HepG2 (cell line): ENCODE measurements around the gene CYB5B. TPM values are rescaled to one million over a fixed set of nuclear protein-coding genes. Genes with fewer than 3 reads are reported as not detected.
A peak's percentile ranks its signal among the peaks of the same experiment; 100 is the strongest.

Source experiments
- ADNP ChIP-seq: sonication (generic); formaldehyde crosslinking; IDR thresholded peaks from 2 replicates; pipeline ENCODE4 v1.4.0; 2020; ENCODE audit warnings: missing genetic modification reagents
- CHCHD3 ChIP-seq: sonication (generic); formaldehyde crosslinking; IDR thresholded peaks from 2 replicates; pipeline ENCODE4 v1.8.0; 2022; ENCODE audit warnings: mild to moderate bottlenecking, missing genetic modification reagents, moderate library complexity
- GABPA ChIP-seq, 2 experiments: IDR thresholded peaks; 2 replicates each; pipeline ENCODE4 v1.6.1; 2011 to 2016; ENCODE audit warnings: low read depth in 2 of 2, low read length in 1 of 2, missing biosample characterization in 1 of 2, missing genetic modification characterization in 1 of 2
- MAF1 ChIP-seq: sonication (generic); formaldehyde crosslinking; IDR thresholded peaks from 2 replicates; pipeline ENCODE4 v1.5.0; 2020; ENCODE audit warnings: missing genetic modification reagents, borderline replicate concordance
- MEIS1 ChIP-seq: sonication (generic); formaldehyde crosslinking; IDR thresholded peaks from 2 replicates; pipeline ENCODE4 v1.9.0; 2021; ENCODE audit warnings: mild to moderate bottlenecking, missing genetic modification reagents, moderate library complexity, borderline replicate concordance
- MIXL1 ChIP-seq: IDR thresholded peaks from 2 replicates; pipeline ENCODE4 v1.6.1; 2016
- MTERF4 ChIP-seq: sonication (generic); formaldehyde crosslinking; IDR thresholded peaks from 2 replicates; pipeline ENCODE4 v1.8.0; 2023; ENCODE audit warnings: mild to moderate bottlenecking, missing genetic modification reagents
- RARG ChIP-seq: sonication (generic); formaldehyde crosslinking; IDR thresholded peaks from 2 replicates; pipeline ENCODE4 v1.4.0; 2020; ENCODE audit warnings: low read depth, mild to moderate bottlenecking, missing genetic modification reagents
- RFX3 ChIP-seq: IDR thresholded peaks from 2 replicates; pipeline ENCODE4 v1.6.1; 2016; ENCODE audit warnings: missing biosample characterization, missing genetic modification reagents
- SKIL ChIP-seq: sonication (generic); formaldehyde crosslinking; IDR thresholded peaks from 2 replicates; pipeline ENCODE4 v1.8.0; 2022; ENCODE audit warnings: missing genetic modification reagents, mild to moderate bottlenecking, moderate library complexity, borderline replicate concordance
- SRSF9 ChIP-seq: fragments of 200-400 bp; formaldehyde crosslinking; IDR thresholded peaks from 2 replicates; pipeline ENCODE4 v1.6.1; 2018; ENCODE audit warnings: borderline replicate concordance, mild to moderate bottlenecking, low read depth, low read length; ENCODE audit not compliant: insufficient read depth, poor library complexity, severe bottlenecking
- ZFY ChIP-seq: sonication (generic); formaldehyde crosslinking; IDR thresholded peaks from 2 replicates; pipeline ENCODE4 v1.4.0; 2020; ENCODE audit warnings: missing genetic modification reagents
- ZMYM2 ChIP-seq: sonication (generic); formaldehyde crosslinking; IDR thresholded peaks from 2 replicates; pipeline ENCODE4 v1.8.0; 2022; ENCODE audit warnings: mild to moderate bottlenecking, missing genetic modification reagents
- ZNF225 ChIP-seq: sonication (generic); formaldehyde crosslinking; IDR thresholded peaks from 2 replicates; pipeline ENCODE4 v1.4.0; 2020; ENCODE audit warnings: mild to moderate bottlenecking, missing genetic modification reagents
- ZNF232 ChIP-seq: sonication (generic); formaldehyde crosslinking; IDR thresholded peaks from 2 replicates; pipeline ENCODE4 v1.4.0; 2020; ENCODE audit warnings: missing genetic modification reagents, borderline replicate concordance
- ZNF337 ChIP-seq: sonication (generic); formaldehyde crosslinking; IDR thresholded peaks from 2 replicates; pipeline ENCODE4 v1.5.1; 2020; ENCODE audit warnings: missing genetic modification reagents, low read depth, mild to moderate bottlenecking, borderline replicate concordance
- ZNF460 ChIP-seq: sonication (generic); formaldehyde crosslinking; IDR thresholded peaks from 2 replicates; pipeline ENCODE4 v1.5.1; 2020; ENCODE audit warnings: missing genetic modification reagents, mild to moderate bottlenecking, borderline replicate concordance
- ZNF512 ChIP-seq: sonication (generic); formaldehyde crosslinking; IDR thresholded peaks from 2 replicates; pipeline ENCODE4 v1.4.0; 2020; ENCODE audit warnings: mild to moderate bottlenecking, missing genetic modification reagents
- ZNF543 ChIP-seq: sonication (generic); formaldehyde crosslinking; IDR thresholded peaks from 2 replicates; pipeline ENCODE4 v1.4.0; 2020; ENCODE audit warnings: mild to moderate bottlenecking, missing genetic modification reagents
- ZNF788 ChIP-seq: sonication (generic); formaldehyde crosslinking; IDR thresholded peaks from 2 replicates; pipeline ENCODE4 v1.5.0; 2020; ENCODE audit warnings: mild to moderate bottlenecking, missing genetic modification reagents, borderline replicate concordance
- polyA plus RNA-seq, 8 experiments: library from polyadenylated mRNA; depleted of rRNA in 3 of 8; stranded (reverse) in 7 of 8; unstranded in 1 of 8; fragments of >200 nt; fragmentation: Illumina TruSeq in 4 of 8; extraction: Trizol in 4 of 8; gene quantifications; 2 replicates each; pipeline versions ENCODE4 v1.2.1 to v1.2.3, GENCODE V29; 2011 to 2016; ENCODE audit warnings: low read depth in 4 of 8, missing spikeins in 1 of 8, mixed read lengths in 1 of 8; ENCODE audit not compliant: insufficient read depth in 1 of 8
- total RNA-seq, 5 experiments: library from RNA; depleted of rRNA; stranded (reverse); fragments of >200 nt; fragmentation: Illumina TruSeq; extraction: Trizol; gene quantifications; 2 replicates each; pipeline ENCODE4 v1.2.3, GENCODE V29; 2016; ENCODE audit warnings: low read depth in 1 of 5

The CYB5B gene
- total and polyA plus RNA-seq, 2 of the 13 experiments (the other 11 are each of a cell fraction or from before 2014, with no cell fraction given): 234 to 432 TPM

DNA sequence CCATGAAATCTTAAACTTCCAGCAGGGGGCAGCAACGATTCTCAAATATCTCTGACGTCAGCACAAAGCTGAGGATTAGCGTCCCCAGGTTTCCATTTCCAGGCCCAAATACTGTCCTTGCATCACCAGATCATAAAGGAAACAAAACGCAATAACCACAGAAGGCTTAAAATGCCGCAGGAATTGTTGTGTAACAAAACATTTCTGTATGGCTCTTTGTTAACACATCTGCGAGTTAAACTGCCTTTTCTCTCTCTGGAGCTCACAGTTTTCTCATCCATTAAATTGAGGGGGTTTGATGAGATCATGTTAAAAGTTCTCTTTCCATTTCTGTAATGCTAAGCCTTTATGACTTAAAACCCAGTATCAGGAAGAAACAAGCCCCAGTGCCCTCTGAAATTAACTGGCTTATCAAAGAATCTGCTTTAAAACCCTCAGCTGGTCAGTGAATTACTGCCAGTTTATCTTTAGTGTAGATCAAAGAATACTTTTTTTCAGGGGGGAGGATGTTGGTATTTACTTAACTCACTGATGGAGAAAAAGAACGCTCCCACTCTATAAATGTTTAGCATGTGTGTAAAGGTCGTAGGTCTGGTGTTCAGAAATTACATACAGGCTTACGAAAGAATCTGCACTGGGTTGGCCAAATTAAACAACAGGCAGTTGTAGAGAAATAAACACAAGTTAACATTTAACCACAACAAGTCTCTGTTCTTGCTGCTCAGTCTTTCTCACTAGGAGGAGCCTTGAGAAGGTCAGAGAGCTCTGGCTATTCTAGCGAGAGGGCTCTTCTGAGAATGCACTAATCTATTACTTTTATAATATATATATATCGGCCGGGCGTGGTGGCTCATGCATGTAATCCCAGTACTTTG, 28.0 kb upstream of the CYB5B start (continued):
- no peak for TF ChIP-seq GABPA (IDR thresholded peaks at IDR 0.05; ENCODE audit: low read depth, low read length)
- peak; percentile 70 for TF ChIP-seq GABPA (CRISPR knock-in tag; IDR thresholded peaks at IDR 0.05; ENCODE audit: low read depth)
- TF ChIP-seq ZFY (CRISPR knock-in tag): peak; percentile 62
- TF ChIP-seq ZNF788: peak; percentile 42; the same call in 1 of the 2 replicates
- TF ChIP-seq MTERF4: no peak
- TF ChIP-seq ZMYM2 (CRISPR knock-in tag): peak; percentile 75; the same call in 1 of the 2 replicates
- TF ChIP-seq MAF1 (CRISPR knock-in tag): no peak
- 0 out of 2 replicates have a peak, but pooled peaks have one; percentile 48 for TF ChIP-seq ZNF232 (CRISPR knock-in tag)
- peak; percentile 57; the same call in 1 of the 2 replicates for TF ChIP-seq ZNF460 (CRISPR knock-in tag)
- no peak for TF ChIP-seq ZNF512
- peak; percentile 79; the same call in 1 of the 2 replicates for TF ChIP-seq SKIL (CRISPR knock-in tag)
- TF ChIP-seq SRSF9: no peak
- TF ChIP-seq ZNF543 (CRISPR knock-in tag): peak; percentile 12; the same call in 1 of the 2 replicates
- 0 out of 2 replicates have a peak, but pooled peaks have one; percentile 44 for TF ChIP-seq ZNF337
- TF ChIP-seq RFX3 (CRISPR knock-in tag): peak; percentile 18; the same call in 1 of the 2 replicates
- peak; percentile 71; the same call in 1 of the 2 replicates for TF ChIP-seq MEIS1 (CRISPR knock-in tag)
- TF ChIP-seq ZNF225: no peak
- no peak for TF ChIP-seq RARG
- peak; percentile 98 for TF ChIP-seq MIXL1
- TF ChIP-seq ADNP: no peak
- TF ChIP-seq CHCHD3 (CRISPR knock-in tag): no peak
